ENCODE measurements around the gene PARD6B. TPM values are rescaled to one million over a fixed set of nuclear protein-coding genes. Genes with fewer than 3 reads are reported as not detected.

PARD6B gene
- total and polyA plus RNA-seq, 12 donors = 1.3 to 7.1 (median 3.4) TPM

DNA sequence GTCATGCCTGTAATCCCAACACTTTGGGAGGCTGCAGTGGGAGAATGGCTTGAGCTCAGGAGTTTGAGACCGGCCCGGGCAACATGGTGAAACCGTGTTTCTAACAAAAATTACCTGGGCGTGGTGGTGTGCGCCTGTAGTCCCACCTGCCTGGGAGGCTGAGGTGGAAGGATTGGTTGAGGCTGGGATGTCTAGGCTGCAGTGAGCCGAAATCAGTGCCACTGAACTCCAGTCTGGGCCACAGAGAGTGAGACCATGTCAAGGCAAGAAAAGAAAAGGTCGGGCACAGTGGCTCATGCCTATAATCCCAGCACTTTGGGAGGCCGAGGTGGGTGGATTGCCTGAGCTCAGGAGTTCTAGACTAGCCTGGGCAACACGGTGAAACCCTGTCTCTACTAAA is 55.3 kb downstream of the PARD6B start:
- TF ChIP-seq, protein P1, sequence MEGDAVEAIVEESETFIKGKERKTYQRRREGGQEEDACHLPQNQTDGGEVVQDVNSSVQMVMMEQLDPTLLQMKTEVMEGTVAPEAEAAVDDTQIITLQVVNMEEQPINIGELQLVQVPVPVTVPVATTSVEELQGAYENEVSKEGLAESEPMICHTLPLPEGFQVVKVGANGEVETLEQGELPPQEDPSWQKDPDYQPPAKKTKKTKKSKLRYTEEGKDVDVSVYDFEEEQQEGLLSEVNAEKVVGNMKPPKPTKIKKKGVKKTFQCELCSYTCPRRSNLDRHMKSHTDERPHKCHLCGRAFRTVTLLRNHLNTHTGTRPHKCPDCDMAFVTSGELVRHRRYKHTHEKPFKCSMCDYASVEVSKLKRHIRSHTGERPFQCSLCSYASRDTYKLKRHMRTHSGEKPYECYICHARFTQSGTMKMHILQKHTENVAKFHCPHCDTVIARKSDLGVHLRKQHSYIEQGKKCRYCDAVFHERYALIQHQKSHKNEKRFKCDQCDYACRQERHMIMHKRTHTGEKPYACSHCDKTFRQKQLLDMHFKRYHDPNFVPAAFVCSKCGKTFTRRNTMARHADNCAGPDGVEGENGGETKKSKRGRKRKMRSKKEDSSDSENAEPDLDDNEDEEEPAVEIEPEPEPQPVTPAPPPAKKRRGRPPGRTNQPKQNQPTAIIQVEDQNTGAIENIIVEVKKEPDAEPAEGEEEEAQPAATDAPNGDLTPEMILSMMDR (IDR thresholded peaks at IDR 0.05) = no peak
- DNase-seq = no peak

DNA sequence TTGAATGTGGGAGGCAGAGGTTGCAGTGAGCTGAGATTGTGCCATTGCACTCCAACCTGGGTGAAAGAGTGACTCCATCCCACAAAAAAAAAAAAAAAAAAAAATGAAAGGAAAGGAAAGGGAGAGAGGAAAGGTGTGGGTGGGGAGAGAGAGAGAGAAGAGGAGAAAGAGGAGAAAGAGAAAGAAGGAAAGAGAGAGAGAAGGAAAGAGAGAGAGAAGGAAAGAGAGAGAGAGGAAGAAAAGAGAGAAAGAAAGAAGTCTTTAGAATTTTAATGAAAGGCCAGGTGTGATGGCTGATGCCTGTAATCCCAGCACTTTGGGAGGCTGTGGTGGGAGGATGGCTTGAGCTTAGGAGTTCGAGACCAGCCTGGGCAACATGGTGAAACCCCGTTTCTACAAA is 55.8 kb downstream of the PARD6B start:
- WGBS, 2 donors = 79 to 94% methylated on average over 2 of the region's 2 CpGs
- Histone ChIP-seq H3K4me1 (peaks cover 0 to 26% (median 12%) of the 10 kb centered on the region in 9 donors), H3K9me3 (no peaks in the 10 kb centered on the region), H3K27me3 (peaks cover 0 to 8% (median 0%) of the 10 kb centered on the region in 7 donors), H3K4me3 (no peak overlapping the region), H3K36me3 (no peaks in the 10 kb centered on the region), H3K27ac (no peak overlapping the region)
- TF ChIP-seq, protein P1 (IDR thresholded peaks at IDR 0.05) = no peak
- intact Hi-C loops (cut with DNase I) = no loop called here
- DNase-seq (no peak), ATAC-seq (no peak)

More for the DNA sequence above, 55.3 kb downstream of the PARD6B start:
- no peaks in the 10 kb centered on the region for H3K9me3 ChIP-seq
- peaks cover 0 to 26% (median 12%) of the 10 kb centered on the region in 9 donors for H3K4me1 ChIP-seq
- H3K27ac ChIP-seq = no peak overlapping the region
- intact Hi-C loops (cut with DNase I) = no loop called here
- H3K36me3 ChIP-seq = no peaks in the 10 kb centered on the region
- peaks cover 0 to 4% (median 0%) of the 10 kb centered on the region in 7 donors for H3K27me3 ChIP-seq
- 89 to 97% methylated on average over 9 of the region's 9 CpGs for WGBS, 2 donors
- no peak overlapping the region for H3K4me3 ChIP-seq
- no peak for ATAC-seq

DNA sequence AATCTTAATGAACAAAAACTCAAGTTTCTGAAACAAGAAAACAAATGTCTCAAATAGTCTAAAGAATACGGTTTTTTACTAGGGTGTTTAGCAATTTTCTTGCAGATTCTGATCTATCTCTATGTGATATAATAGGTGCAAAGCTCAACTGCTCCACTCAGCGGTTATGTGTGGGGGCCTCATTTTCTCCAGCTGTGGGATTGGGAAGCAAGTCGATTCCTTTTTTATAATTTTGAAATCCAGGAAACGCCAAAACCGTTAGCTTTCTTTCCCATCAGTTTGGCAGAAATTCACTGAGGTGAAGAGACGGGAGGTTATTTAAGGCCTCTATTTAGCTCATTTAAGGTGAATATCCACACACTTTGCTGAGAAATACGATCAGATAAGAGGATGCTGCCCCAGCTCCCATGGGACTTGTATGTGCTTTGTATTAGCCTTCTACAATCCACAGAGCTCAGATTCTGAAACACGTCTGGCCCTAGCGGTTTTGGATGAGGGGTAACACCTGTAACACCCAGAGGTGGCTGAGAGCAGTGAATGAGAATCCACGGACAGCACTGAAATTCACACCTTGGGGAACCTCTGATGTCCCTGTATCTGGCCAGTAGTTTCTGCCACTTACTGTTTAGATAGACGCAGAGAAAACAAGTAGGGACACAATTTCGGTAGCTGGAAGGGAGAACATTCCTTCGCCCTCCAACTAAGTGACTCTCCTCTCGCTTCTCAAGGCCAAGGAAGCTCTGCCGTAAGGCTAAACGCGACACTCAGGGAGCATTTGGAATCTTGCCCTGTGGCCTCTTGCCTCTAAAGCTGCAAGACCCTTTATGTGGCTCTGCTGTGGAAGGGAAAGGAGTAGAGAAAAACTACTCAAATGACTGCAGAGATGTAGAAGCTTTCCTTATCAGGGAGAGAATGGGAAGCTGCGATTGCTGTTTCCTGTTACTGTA is 56.9 kb downstream of the PARD6B start:
- H3K27me3 ChIP-seq = peaks cover 0 to 10% (median 0%) of the 10 kb centered on the region in 7 donors
- DNase-seq = no peak
- peak overlapping the region in 6 of 10 donors; percentile 7 to 40 (median 27) for H3K27ac ChIP-seq
- 51 to 62% methylated on average over 18 of the region's 18 CpGs for WGBS, 2 donors
- TF ChIP-seq, protein P1 (IDR thresholded peaks at IDR 0.05) = peak in 5 of 9 donors; percentile 13 to 37 (median 24)
- no peaks in the 10 kb centered on the region for H3K9me3 ChIP-seq
- H3K4me3 ChIP-seq = peak overlapping the region in 1 of 10 donors; percentile 5
- peaks cover 0 to 26% (median 12%) of the 10 kb centered on the region in 9 donors for H3K4me1 ChIP-seq
- no peak for ATAC-seq
- no peaks in the 10 kb centered on the region for H3K36me3 ChIP-seq
- intact Hi-C loops (cut with DNase I) = no loop called here

DNA sequence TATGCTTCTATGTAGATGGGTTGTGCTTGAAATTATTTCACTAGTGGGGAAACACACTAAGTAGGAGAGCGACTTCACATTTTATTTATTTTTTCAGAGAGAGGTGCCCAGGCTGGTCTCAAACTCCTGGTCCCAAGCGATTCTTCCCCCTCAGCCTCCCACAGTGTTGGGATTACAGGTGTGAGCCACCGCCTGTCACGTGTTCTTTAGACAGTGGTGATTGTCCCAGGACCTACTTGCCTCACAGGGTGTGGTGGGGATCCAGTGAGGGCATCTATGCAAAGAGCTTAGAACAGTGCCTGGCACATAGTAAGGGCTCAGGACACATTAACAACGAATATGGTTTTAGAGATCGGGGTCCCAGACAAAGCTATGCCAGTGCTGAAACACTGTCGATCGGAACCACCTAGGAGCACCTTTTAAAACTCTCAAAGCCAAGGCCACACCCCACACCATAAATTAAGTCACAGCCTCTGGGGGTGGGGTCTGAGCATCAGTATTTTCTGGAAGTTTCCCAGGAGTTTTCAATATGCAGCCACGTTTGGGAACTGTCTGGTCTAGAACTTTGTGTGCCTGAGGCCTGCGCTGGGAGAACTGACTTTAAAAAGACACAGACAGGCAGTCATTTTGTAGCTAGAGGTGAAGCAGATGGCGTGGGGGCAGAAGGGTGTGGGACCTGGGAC is 58.7 kb downstream of the PARD6B start:
- H3K9me3 ChIP-seq = no peaks in the 10 kb centered on the region
- WGBS, 2 donors = 79 to 80% methylated on average over 11 of the region's 11 CpGs
- peak overlapping the region in 9 of 10 donors; percentile 57 to 86 (median 77) for H3K27ac ChIP-seq
- peak overlapping the region in 1 of 10 donors; percentile 31 for H3K4me3 ChIP-seq
- peak in 2 of 8 donors; percentile 1 to 4 for ATAC-seq
- no peaks in the 10 kb centered on the region for H3K36me3 ChIP-seq
- TF ChIP-seq, protein P1 (IDR thresholded peaks at IDR 0.05) = no peak
- DNase-seq = no peak
- H3K4me1 ChIP-seq = peaks cover 0 to 38% (median 21%) of the 10 kb centered on the region in 9 donors
- H3K27me3 ChIP-seq = peaks cover 0 to 13% (median 3%) of the 10 kb centered on the region in 7 donors
- intact Hi-C loops (cut with DNase I) = loop anchor here in 6 of 10 donors (5.0 to 10.0 kb wide), 6 partner anchors 125 to 515 kb away; partner anchors contain the start of genes ADNP (in 1 of the 6), DPM1 (in 1 of the 6) and MOCS3 (in 1 of the 6)

Data from heart right ventricle (tissue), 16 donors.